ENCODE data around the gene HILPDA. TPM values are rescaled to one million over a fixed set of nuclear protein-coding genes. Genes with fewer than 3 reads are reported as not detected.
"Not testable (repeated sequence)": the region's sequence is repeated elsewhere in the genome, so short reads cannot be mapped to it uniquely, and the experiment has no call there.

The HILPDA gene
- total RNA-seq, 1 experiment from 2014 or later = 18.2 TPM

DNA sequence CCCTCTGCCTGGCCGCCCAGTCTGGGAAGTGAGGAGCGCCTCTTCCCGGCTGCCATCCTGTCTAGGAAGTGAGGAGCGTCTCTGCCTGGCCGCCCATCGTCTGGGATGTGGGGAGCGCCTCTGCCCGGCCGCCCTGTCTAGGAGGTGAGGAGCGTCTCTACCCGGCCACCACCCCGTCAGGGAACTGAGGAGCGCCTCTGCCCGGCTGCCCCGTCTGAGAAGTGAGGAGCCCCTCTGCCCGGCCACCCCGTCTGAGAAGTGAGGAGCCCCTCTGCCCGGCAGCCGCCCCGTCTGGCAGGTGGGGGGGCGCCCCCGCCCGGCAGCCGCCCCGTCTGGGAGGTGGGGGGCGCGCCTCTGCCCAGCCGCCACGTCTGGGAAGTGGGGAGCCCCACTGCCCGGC, 7.7 kb downstream of the HILPDA start:
- not testable (repeated sequence) for DNase-seq (ENCODE audit: low spot score)

DNA sequence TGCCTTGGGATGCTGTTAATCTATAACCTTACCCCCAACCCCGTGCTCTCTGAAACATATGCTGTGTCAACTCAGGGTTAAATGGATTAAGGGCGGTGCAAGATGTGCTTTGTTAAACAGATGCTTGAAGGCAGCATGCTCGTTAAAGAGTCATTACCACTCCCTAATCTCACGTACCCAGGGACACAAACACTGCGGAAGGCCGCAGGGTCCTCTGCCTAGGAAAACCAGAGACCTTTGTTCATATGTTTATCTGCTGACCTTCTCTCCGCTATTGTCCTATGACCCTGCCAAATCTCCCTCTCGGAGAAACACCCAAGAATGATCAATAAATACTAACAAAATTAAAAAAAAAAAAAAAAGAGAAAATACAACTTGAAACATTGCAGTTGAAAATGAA, 8.3 kb downstream of the HILPDA start:
- not testable (repeated sequence) for DNase-seq (ENCODE audit: low spot score)

DNA sequence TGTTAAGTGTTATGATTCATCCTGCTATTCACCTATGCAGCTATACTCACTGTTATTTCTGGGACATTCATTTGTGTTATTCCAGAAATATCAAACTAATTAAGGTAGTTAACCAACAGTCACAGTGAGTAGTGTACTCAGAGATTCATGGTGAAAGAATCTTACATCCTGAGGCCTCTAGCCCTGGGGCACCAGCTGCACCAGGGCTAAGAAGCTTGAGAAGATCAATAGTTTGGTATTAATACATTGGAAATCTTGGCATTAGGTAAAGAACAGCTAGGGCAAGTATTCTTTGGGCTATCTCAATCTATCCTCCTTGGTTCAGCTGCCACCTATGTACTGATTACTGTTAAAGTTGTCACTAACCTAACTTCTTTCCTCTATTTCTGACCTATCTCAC, 11.2 kb downstream of the HILPDA start:
- DNase-seq (ENCODE audit: low spot score) = not testable (repeated sequence)

DNA sequence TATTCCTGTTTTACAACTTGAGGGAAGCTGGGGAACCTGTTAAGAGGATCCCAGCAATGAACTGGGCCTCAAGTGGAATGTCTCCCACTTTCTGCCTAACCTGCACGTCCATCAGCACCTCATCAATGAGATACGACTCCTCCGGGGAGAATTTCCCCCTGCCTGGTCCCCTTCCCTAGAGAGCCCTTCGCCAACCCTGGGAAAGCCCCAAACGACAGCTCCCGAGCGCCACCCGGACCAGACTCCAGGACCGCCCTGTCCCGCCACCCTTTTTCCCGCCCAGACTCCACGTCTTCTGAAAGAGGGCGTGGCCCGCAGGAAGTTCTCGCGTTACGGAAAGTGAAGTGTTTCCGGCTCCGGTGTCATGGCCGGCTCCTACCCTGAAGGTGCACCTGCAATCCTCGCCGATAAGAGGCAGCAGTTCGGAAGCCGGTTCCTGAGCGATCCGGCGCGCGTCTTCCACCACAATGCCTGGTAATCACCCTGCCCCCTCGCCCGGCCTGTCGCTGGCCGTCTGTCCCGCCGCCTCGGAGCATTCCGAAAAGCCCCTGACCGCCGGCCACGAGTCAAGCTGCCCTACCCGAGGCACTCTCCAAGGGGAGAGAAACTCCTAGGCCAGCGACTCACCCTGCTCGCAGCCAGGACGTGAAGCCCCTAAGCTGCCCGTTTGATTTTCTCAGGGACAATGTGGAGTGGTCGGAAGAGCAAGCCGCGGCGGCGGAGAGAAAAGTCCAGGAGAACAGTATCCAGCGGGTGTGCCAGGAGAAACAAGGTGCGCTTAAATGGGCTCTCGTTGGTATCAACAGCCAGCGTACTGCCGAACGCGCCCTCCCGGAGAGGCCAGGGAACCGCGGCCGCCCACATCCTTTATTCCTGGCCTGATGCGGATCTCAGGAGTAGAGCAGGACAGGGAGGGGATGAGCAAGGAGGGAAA, 21.0 kb downstream of the HILPDA start, which contains the start of gene METTL2B:
Gene METTL2B, plus strand, starts transcription at position 347 of the 934 bp plus-strand sequence. Its CDS starts 18 bp downstream, at position 365.
- peak; percentile 90 for DNase-seq (ENCODE audit: low spot score)

DNA sequence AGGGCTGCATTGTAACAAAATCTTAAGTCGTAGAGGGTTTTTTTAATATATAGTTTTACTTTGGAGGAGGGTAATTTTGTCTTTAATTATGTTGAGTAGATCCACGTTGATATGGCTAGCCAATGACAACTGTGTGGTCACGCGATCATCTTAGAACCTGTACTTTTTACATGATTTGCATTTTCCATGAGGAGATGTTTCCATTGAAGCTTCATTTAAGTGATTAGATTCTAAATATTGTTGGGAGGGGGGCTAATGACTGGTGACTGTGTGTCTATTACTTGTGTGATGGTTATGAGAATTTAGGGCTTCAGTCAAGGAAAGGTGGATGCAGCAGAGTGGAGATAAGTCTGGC, 21.6 kb downstream of the HILPDA start:
- not testable (repeated sequence) for DNase-seq (ENCODE audit: low spot score)

DNA sequence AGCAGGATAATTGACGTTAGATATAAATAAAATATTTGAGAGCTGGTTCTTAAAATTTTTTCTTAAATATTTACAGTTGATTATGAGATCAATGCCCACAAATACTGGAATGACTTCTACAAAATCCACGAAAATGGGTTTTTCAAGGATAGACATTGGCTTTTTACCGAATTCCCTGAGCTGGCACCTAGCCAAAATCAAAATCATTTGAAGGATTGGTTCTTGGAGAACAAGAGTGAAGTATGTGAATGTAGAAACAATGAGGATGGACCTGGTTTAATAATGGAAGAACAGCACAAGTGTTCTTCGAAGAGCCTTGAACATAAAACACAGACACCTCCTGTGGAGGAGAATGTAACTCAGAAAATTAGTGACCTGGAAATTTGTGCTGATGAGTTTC, 23.4 kb downstream of the HILPDA start:
- DNase-seq (ENCODE audit: low spot score) = not testable (repeated sequence)

DNA sequence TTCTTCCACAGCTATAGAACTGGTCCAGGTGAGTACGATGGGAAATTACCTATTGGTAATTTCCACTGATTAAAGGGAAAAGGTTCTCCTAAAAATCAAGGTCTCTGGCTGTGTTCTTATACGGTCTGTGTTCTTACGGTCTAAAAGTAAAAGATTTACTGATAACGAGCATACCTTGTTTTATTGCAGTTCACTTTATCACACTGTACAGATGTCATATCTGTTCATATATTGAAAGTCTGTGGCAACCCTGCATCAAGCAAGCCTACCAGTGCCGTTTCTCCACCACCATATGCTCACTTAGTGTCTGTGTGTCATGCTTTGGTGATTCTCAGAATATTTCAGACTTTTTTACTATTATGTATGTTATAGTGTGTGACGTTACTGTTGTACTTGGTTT, 32.5 kb downstream of the HILPDA start:
- not testable (repeated sequence) for DNase-seq (ENCODE audit: low spot score)

DNA sequence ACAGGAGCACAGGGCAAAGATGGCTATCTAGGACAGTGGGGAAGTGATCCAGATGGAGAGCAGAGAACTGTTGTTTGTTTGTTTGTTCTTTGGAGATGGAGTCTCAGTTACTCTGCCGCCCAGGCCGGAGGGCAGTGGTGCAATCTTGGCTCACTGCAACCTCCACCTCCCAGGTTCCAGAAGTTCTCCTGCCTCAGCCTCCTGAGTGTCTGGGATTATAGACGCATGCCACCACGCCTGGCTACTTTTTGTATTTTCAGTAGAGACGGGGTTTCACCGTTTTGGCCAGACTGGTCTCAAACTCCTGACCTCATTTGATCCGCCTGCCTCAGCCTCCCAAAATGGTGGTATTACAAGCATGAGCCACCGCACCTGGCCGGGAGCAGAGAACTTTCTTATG, 41.7 kb downstream of the HILPDA start:
- DNase-seq (ENCODE audit: low spot score) = no peak

DNA sequence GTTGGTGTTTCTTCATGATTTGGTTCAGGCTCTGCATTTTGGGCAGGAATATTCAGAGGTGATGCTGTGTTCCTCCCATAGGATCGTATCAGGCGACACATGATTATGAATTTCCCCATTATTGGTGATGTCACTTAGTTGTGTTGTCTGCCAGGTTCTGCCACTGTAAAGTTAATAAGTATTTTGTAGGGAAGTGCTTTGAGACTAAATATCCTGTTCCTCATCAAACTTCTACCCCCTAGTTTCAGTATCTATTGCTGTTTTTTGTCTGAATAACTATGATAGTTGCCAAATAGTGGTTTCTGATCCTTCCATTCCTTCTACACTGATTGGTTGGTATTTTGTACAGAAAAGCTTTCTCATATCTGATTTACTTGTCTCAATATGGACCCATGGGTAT, 49.7 kb downstream of the HILPDA start:
- not testable (repeated sequence) for DNase-seq (ENCODE audit: low spot score)

DNA sequence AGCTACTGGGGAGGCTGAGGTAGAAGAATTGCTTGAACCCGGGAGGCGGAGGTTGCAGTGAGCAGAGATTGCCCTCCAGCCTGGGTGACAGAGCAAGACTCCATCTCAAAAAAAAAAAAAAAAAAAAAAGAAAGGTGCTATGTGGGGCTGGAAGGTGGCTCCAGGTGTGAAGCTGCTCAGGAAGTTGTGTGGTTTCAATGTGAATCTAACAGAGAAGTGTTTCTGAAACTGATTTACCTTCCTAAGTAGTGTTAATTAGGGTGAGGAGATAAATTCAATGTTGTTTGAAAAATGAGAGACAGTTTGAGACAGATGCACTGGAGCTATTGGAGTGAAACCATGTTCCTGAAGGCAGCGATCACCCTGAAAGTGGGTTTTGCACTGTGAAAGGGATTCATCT, 51.1 kb downstream of the HILPDA start:
- DNase-seq (ENCODE audit: low spot score) = not testable (repeated sequence)

DNA sequence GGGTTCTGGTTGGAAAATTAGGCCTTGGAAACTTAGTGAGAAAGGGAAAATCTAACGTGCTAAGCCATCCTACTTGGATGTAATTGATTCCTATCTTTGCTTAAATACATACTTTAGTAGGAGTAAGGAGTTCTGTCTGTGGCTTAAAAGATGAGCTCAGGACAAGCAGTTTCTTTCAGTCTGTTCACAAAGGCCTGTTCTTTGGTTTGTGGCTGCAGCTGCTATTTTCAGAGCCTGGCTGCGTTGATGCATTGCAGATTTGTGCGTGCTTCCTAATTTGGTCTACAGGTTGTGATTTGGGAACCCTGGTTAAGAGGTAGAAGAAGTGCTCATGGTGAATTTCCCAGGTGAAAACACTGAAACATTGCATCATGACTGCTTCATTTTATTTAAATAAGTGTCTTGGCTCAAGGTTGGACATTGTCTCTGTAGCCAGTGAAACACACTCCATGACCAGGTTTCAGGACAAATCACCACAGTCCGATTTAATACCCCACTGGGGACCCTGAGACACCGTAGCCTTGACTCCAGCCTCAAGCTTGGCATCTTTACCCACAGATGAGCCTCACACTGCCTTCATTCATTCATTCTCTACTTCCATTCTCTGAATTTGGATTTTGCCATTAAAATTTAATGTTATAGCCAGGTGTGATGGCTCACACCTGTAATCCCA, 51.8 kb downstream of the HILPDA start:
- not testable (repeated sequence) for DNase-seq (ENCODE audit: low spot score)

Other genes with a start within 250 kb of the HILPDA start
- not detected in 2 replicates for gene LEP, start 214.6 kb upstream of the HILPDA start, total RNA-seq (2014; rRNA removed; shearing (Covaris generic))
- gene RBM28, start 112.0 kb upstream of the HILPDA start, total RNA-seq (2014; rRNA removed; shearing (Covaris generic)) = 15.8 and 19.3 TPM in 2 replicates
- gene PRRT4, start 94.2 kb upstream of the HILPDA start, total RNA-seq (2014; rRNA removed; shearing (Covaris generic)) = 0.10 and 1.6 TPM in 2 replicates
- 77.8 and 78.1 TPM in 2 replicates for gene IMPDH1, start 45.9 kb upstream of the HILPDA start, total RNA-seq (2014; rRNA removed; shearing (Covaris generic))
- gene METTL2B, start 20.9 kb downstream of the HILPDA start, total RNA-seq (2014; rRNA removed; shearing (Covaris generic)) = 37.6 and 46.4 TPM in 2 replicates
- not detected in 2 replicates for gene GARIN1A, start 216.4 kb downstream of the HILPDA start, total RNA-seq (2014; rRNA removed; shearing (Covaris generic))

Data from A172 (cell line).